Measurements from ENCODE around the gene OR2S2.

The OR2S2 gene

DNA sequence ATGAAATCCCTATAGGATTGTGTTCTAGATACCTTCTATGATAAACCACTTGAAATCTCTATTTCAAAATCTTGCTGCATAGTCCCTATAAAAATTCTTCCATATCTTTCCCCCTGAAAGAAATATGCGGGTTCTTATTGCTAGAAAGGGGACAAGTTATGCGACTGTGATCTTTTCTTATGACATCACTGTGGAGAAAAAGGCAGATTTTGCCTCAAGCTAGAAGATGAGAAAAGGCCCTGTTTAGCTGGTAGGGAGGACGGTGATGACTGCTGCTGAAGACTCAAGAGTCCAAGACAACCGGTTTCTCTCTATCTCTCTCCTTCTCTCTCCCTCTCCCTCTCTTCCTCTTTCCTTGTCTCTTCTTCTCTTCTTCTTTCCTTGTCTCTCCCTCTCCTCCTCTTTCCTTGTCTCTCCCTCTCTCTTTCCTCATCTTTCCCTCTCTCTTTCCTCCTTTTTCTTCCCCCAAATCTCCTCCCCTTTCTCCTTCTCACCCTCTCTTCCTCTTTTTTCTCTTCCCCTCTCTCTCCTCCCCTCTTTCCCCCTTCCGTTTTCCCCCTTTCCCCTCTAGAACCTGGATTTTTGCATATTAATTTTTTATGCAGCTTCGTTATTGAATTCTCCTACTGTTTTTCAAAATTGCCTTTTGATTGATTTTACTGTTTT is 5.3 kb downstream of the OR2S2 start:
- H3K4me3 ChIP-seq (ENCODE audit: low read depth, low read length) = no peak overlapping the region
- no peak for DNase-seq (ENCODE audit: low read depth)
- in situ Hi-C loops (cut with HindIII; ENCODE audit: low sequenced_read_pairs) = no loop called here
- TF ChIP-seq, protein P1, sequence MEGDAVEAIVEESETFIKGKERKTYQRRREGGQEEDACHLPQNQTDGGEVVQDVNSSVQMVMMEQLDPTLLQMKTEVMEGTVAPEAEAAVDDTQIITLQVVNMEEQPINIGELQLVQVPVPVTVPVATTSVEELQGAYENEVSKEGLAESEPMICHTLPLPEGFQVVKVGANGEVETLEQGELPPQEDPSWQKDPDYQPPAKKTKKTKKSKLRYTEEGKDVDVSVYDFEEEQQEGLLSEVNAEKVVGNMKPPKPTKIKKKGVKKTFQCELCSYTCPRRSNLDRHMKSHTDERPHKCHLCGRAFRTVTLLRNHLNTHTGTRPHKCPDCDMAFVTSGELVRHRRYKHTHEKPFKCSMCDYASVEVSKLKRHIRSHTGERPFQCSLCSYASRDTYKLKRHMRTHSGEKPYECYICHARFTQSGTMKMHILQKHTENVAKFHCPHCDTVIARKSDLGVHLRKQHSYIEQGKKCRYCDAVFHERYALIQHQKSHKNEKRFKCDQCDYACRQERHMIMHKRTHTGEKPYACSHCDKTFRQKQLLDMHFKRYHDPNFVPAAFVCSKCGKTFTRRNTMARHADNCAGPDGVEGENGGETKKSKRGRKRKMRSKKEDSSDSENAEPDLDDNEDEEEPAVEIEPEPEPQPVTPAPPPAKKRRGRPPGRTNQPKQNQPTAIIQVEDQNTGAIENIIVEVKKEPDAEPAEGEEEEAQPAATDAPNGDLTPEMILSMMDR (IDR thresholded peaks at IDR 0.05; ENCODE audit: low read depth, low read length, missing control alignments) = no peak

DNA sequence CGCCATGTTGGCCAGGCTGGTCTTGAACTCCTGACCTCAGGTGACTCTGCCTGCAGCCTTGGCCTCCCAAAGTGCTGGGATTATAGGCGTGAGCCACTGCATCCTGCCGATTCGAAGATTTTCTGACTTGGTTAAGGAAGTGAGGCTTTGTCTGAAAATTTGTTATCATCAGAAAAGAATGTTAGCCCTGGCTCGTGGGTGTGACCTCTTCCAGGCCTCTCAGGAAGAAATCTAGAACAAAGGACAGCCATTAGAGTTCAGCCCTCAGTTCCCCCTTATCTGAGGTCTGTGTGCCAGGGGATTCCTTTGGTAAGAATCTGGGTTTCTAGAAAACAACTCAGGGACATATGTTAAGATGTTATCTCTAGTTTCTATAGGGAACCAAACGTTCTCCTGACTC is 6.2 kb downstream of the OR2S2 start:
- in situ Hi-C loops (cut with HindIII; ENCODE audit: low sequenced_read_pairs) = no loop called here
- TF ChIP-seq, protein P1 (IDR thresholded peaks at IDR 0.05; ENCODE audit: low read depth, low read length, missing control alignments) = no peak
- no peak overlapping the region for H3K4me3 ChIP-seq (ENCODE audit: low read depth, low read length)
- DNase-seq (ENCODE audit: low read depth) = no peak

DNA sequence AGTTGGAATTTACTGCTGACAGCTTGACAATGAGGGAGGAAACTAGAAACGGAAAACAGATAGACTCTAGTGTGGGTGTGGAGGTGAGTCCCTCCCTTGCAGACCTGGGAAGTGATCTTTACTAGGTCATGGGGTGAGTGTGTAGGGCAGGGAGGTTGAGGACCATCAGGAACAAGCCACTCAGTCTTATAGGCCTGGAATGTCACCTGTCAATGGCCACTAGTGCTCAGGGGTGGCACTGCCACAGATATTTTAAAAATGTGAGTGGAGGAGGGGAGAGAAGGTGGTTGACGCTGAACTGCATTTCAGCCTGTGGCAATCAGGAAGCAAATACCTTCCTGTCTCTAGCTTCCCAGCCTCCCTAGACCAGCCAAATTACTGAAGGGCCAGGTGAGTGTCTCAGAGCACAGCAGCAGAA is 9.0 kb downstream of the OR2S2 start:
- TF ChIP-seq, protein P1 (IDR thresholded peaks at IDR 0.05; ENCODE audit: low read depth, low read length, missing control alignments) = no peak
- DNase-seq (ENCODE audit: low read depth) = no peak
- in situ Hi-C loops (cut with HindIII; ENCODE audit: low sequenced_read_pairs) = no loop called here

DNA sequence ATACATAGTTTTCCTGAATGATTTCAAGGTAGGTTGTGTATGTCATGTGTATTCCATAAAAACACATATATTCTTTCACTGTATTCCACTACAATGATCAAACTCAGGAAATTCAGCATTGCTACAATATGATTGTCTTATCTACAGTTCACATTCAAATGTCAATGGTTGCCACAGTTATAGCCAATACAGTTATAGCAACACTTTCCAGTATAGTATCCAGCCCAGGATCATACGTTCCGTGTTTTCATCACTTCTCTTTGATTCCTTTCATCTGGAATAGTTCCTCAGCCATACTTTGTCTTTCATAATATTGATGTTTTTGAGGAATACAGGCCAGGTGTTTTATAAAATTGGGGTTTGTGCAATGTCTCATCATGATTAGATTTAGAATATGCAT is 9.5 kb downstream of the OR2S2 start:
- in situ Hi-C loops (cut with HindIII; ENCODE audit: low sequenced_read_pairs) = no loop called here
- H3K4me3 ChIP-seq (ENCODE audit: low read depth, low read length) = no peak overlapping the region
- TF ChIP-seq, protein P1 (IDR thresholded peaks at IDR 0.05; ENCODE audit: low read depth, low read length, missing control alignments) = no peak
- no peak for DNase-seq (ENCODE audit: low read depth)

More for the DNA sequence above, 9.0 kb downstream of the OR2S2 start:
- no peak overlapping the region for H3K4me3 ChIP-seq (ENCODE audit: low read depth, low read length)

DNA sequence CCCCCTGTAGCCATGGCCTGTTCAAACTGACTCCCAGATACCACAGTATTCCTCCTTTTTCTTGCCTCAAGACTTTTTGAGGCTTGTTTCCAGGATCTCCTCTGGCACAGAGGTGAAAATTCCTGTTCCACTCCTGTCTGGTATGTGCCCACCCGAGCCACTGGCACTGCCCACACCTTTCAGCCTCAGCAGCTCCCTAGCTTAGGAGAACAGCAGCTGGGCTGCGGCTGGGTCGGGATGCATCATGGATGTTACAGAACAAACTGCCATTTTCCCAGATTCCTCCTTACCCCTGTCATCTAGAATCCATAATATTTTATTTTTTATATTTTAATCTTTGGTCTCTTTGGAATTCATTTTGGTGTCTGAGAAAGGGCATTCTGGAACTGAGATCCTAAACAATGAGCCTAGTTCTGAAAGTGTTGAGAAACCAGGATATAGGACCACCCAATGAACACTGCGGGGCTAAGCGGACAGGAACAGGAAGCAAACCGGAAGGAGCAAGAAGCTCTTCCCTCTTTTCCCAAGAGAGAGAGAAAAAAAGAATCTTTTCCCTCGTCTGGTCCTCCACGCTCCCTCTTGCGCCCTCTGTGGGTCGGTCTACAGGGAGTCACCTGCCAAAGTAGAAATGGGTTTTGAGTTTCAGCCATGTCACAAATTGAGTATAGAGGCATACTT is 12.5 kb downstream of the OR2S2 start:
- TF ChIP-seq, protein P1 (IDR thresholded peaks at IDR 0.05; ENCODE audit: low read depth, low read length, missing control alignments) = peak; percentile 91
- no peak overlapping the region for H3K4me3 ChIP-seq (ENCODE audit: low read depth, low read length)
- DNase-seq (ENCODE audit: low read depth) = peak; percentile 49
- in situ Hi-C loops (cut with HindIII; ENCODE audit: low sequenced_read_pairs) = no loop called here

DNA sequence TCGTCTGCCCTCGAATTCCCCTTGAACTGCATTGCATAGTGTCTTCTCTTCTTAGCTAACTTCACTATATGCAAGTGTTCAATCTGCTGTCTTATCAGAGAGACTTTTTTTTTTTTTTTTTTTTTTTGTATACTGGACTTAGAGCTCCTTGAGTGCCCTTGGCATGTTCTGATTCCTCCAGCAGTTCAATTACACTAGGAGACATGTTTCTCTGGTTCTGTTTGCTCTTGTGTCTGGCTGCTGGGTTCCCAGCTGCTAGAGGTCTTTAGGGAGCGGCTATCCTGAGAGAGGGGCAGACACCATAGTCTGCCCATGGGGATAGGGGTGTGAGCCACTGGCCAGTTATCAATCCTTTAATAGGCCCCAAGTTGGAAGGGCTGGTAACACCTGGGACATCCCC is 13.1 kb downstream of the OR2S2 start:
- H3K4me3 ChIP-seq (ENCODE audit: low read depth, low read length) = no peak overlapping the region
- in situ Hi-C loops (cut with HindIII; ENCODE audit: low sequenced_read_pairs) = no loop called here
- no peak for DNase-seq (ENCODE audit: low read depth)
- TF ChIP-seq, protein P1 (IDR thresholded peaks at IDR 0.05; ENCODE audit: low read depth, low read length, missing control alignments) = no peak

Measured in astrocyte of the cerebellum (primary cell).